Measurements from ENCODE around the gene RAMACL. TPM values are rescaled to one million over a fixed set of nuclear protein-coding genes. Genes with fewer than 3 reads are reported as not detected.
"Not testable (repeated sequence)": the region's sequence is repeated elsewhere in the genome, so short reads cannot be mapped to it uniquely, and the experiment has no call there.

Gene RAMACL
- total RNA-seq, 1 experiment from 2014 or later: 0.15 TPM

GRCh38 chr6:166635013-166635970 is 48.8 kb upstream of the RAMACL start (continued):
- TF ChIP-seq REST (IDR thresholded peaks at IDR 0.05; ENCODE audit: low read depth): no peak
- TF ChIP-seq EGR1 (IDR thresholded peaks at IDR 0.05; ENCODE audit: low read depth): no peak
- no peak for TF ChIP-seq TCF7L2 (IDR thresholded peaks at IDR 0.05; ENCODE audit: borderline replicate concordance, extremely low read depth, insufficient read depth, insufficient read length)
- no peak for TF ChIP-seq EZH2phosphoT487 (IDR thresholded peaks at IDR 0.05; ENCODE audit: borderline replicate concordance)
- no peak for TF ChIP-seq ZNF274 (IDR thresholded peaks at IDR 0.05; ENCODE audit: low read depth, low read length)
- no peak for TF ChIP-seq SRF (IDR thresholded peaks at IDR 0.05; ENCODE audit: low read depth)
- no peak for TF ChIP-seq MAX (IDR thresholded peaks at IDR 0.05)
- no peak for TF ChIP-seq ATF3 (IDR thresholded peaks at IDR 0.05)

- POLR2A ChIA-PET: not testable (repeated sequence)
These were observed 48.1 kb upstream of the RAMACL start for GRCh38 chr6:166634581-166634980.

More at GRCh38 chr6:166634581-166634980, 48.1 kb upstream of the RAMACL start:
- H3K9me2 ChIP-seq (ENCODE audit: insufficient read depth); CTCF ChIA-PET; BruUV-seq (replicated peaks); ATAC-seq; H3K9ac ChIP-seq (ENCODE audit: low read length); H4K20me1 ChIP-seq (ENCODE audit: insufficient read depth); intact Hi-C loops (cut with micrococcal nuclease); H3K4me2 ChIP-seq (ENCODE audit: low read length); H3K27me3 ChIP-seq (ENCODE audit: insufficient read depth, low read length); H3K27ac ChIP-seq (ENCODE audit: low read depth, low read length); DNase-seq (ENCODE audit: low read depth, low spot score); H3K36me3 ChIP-seq (ENCODE audit: control insufficient read depth in 1 of 2, insufficient read depth in 2 of 2, low read length in 2 of 2); H3K79me2 ChIP-seq (ENCODE audit: insufficient read depth, low read length); H3K9me3 ChIP-seq (ENCODE audit: control insufficient read depth in 1 of 2, insufficient read depth in 1 of 2, low read depth in 1 of 2, low read length in 2 of 2); H2AFZ ChIP-seq (ENCODE audit: low read depth, low read length, poor library complexity, severe bottlenecking); H3K4me3 ChIP-seq (replicated peaks in 1 of 2; ENCODE audit: low read depth in 1 of 2, low read length in 2 of 2): not testable (repeated sequence)
- RAD21 ChIA-PET (ENCODE audit: low non-redundant PET in 1 of 2, low total read pairs in 2 of 2, uncharacterized antibody in 2 of 2, unreplicated experiment in 2 of 2): interaction anchor here in 1 of 2 experiments (0.7 kb wide), 1 partner anchor 102 kb away, joined by 3 read pairs; no protein-coding TSS in a partner anchor
- H3K4me1 ChIP-seq (ENCODE audit: control insufficient read depth in 1 of 2, insufficient read depth in 2 of 2, low read length in 2 of 2): peaks cover 2 to 33% of the 10 kb centered on the region in 2 experiments; a peak in 2 of 4 replicates

Data from HCT116 (cell line).